ENCODE data around the gene TOP1.

DNA sequence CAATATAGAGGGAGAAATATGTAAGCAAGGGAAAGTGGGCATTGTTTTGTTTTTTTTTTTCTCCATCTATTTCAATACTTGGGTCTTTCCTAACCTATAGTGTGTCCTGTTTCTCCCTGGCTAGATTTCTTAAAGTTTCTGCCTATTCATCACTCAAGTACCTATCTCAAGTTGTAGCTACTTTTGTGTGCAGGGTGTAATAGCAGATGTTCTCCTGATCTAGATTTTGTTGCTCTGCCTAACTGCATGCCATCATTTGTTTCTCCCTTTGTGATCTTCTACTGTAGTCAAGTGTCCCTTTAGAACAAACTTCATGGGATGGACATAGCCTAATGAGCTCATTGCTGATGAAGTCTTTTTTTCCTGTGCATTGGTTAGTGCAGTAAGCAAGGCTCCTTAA, 45.8 kb downstream of the TOP1 start:
- TF ChIP-seq, protein P1, sequence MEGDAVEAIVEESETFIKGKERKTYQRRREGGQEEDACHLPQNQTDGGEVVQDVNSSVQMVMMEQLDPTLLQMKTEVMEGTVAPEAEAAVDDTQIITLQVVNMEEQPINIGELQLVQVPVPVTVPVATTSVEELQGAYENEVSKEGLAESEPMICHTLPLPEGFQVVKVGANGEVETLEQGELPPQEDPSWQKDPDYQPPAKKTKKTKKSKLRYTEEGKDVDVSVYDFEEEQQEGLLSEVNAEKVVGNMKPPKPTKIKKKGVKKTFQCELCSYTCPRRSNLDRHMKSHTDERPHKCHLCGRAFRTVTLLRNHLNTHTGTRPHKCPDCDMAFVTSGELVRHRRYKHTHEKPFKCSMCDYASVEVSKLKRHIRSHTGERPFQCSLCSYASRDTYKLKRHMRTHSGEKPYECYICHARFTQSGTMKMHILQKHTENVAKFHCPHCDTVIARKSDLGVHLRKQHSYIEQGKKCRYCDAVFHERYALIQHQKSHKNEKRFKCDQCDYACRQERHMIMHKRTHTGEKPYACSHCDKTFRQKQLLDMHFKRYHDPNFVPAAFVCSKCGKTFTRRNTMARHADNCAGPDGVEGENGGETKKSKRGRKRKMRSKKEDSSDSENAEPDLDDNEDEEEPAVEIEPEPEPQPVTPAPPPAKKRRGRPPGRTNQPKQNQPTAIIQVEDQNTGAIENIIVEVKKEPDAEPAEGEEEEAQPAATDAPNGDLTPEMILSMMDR (IDR thresholded peaks at IDR 0.05), result no peak
- TF ChIP-seq EP300 (IDR thresholded peaks at IDR 0.05), result no peak
- no peak for TF ChIP-seq POLR2AphosphoS5 (IDR thresholded peaks at IDR 0.05)
- no peak for TF ChIP-seq POLR2A (IDR thresholded peaks at IDR 0.05; ENCODE audit: low read depth)
